K562 (cell line): ENCODE measurements around the gene ARHGAP26. TPM values are rescaled to one million over a fixed set of nuclear protein-coding genes. Genes with fewer than 3 reads are reported as not detected.

Experiments used
- GATAD2B ChIP-seq: fragments of 450-650 bp; IDR thresholded peaks from 2 replicates; pipeline ENCODE4 v1.6.1; 2017; ENCODE audit warnings: mild to moderate bottlenecking, borderline replicate concordance
- HDAC6 ChIP-seq: IDR thresholded peaks from 2 replicates; pipeline ENCODE4 v1.6.1; 2012; ENCODE audit warnings: low read depth, mild to moderate bottlenecking, control low read depth, inconsistent platforms, low read length, moderate library complexity
- SAFB ChIP-seq: fragments of 200-400 bp; formaldehyde crosslinking; IDR thresholded peaks from 2 replicates; pipeline ENCODE4 v1.6.1; 2017; ENCODE audit warnings: low read depth, low read length, borderline replicate concordance
- SRSF9 ChIP-seq: fragments of 200-400 bp; formaldehyde crosslinking; IDR thresholded peaks from 2 replicates; pipeline ENCODE4 v1.6.1; 2017; ENCODE audit warnings: low read depth, low read length, borderline replicate concordance
- ZNF121 ChIP-seq: sonication (generic); formaldehyde crosslinking; conservative IDR thresholded peaks from 2 replicates; pipeline ENCODE4 v1.8.0; 2022; ENCODE audit warnings: missing genetic modification reagents
- polyA plus RNA-seq, 8 experiments: library from polyadenylated mRNA; depleted of rRNA in 4 of 8; stranded (reverse) in 5 of 8; unstranded in 3 of 8; fragments of >200 nt; fragmentation: Nextera tagmentation in 2 of 8; fragmentation: Illumina TruSeq in 1 of 8; extraction: Ambion mirVana in 2 of 8; extraction: Trizol in 1 of 8; gene quantifications; 2 replicates each; pipeline versions ENCODE4 v1.2.1 to v1.2.3, GENCODE V29; 2011 to 2014; ENCODE audit warnings: inconsistent platforms in 1 of 8, missing spikeins in 1 of 8
- total RNA-seq, 7 experiments: library from RNA; depleted of rRNA in 6 of 7; stranded (reverse); fragments of >200 nt in 6 of 7; fragmentation: Illumina TruSeq in 2 of 7; extraction: Trizol in 2 of 7; gene quantifications; 2 replicates each; pipeline versions ENCODE4 v1.2.1 to v1.2.3, GENCODE V29; 2011 to 2021; ENCODE audit warnings: low replicate concordance in 1 of 7
- TF ChIP-seq, protein P1 (sequence below), 2 experiments: fragments of 450-650 bp; formaldehyde crosslinking in 1 of 2; IDR thresholded peaks; 2 replicates each; pipeline versions ENCODE4 v1.4.0 to v1.6.1; 2014 to 2020; ENCODE audit warnings: mild to moderate bottlenecking in 2 of 2, borderline replicate concordance in 1 of 2, low read depth in 1 of 2
- TF ChIP-seq, protein P2 (sequence below): fragments of 450-650 bp; IDR thresholded peaks from 2 replicates; pipeline ENCODE4 v1.6.1; 2017; ENCODE audit warnings: antibody characterized with exemption
- TF ChIP-seq, protein P3 (sequence below): fragments of 250-450 bp; sonication (Bioruptor Pico); IDR thresholded peaks from 2 replicates; pipeline ENCODE4 v1.4.0; 2020

The ARHGAP26 gene
- total and polyA plus RNA-seq, 9 of the 15 experiments (the other 6 are each of a cell fraction or from before 2014, with no cell fraction given), result 0.13 to 1.1 (median 0.55) TPM

DNA sequence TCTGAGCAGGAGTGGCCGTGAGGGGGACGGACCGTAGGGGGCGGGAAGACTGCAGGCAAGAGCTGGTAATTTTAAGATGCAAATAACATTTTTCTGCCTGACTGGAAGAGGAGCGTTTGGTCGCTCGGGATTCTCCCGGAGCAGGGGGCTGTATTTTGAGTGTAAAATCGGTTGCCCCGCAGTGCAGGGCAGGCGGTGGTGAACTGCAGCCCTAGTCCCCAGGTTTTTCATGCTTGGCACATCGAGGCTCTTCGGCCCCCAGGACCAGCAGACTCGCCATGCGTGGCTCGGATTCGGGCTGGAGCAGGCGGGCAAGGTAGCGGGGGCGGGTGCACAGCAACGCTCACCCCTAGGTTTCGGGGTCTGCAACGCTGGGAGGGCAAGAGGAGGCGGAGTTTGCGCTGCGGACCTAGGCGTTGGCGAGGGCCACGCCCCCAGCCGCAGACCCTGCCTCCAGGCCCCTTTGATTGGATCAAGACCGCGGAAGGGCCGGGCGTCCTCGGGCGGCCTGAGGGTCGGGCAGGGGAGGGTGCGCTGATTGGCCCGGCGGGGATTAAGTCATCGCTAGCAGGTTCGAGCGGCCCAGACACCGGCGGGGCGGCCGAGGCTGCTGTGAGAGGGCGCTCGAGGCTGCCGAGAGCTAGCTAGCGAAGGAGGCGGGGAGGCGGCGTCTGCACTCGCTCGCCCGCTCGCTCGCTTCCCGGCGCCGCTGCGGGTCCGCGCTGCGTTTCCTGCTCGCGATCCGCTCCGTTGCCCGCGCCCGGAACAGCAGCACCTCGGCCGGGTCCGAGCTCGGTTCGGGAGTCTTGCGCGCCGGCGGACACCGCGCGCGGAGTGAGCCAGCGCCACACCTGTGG is at the start of gene ARHGAP26 (continued):
- TF ChIP-seq, protein P1, sequence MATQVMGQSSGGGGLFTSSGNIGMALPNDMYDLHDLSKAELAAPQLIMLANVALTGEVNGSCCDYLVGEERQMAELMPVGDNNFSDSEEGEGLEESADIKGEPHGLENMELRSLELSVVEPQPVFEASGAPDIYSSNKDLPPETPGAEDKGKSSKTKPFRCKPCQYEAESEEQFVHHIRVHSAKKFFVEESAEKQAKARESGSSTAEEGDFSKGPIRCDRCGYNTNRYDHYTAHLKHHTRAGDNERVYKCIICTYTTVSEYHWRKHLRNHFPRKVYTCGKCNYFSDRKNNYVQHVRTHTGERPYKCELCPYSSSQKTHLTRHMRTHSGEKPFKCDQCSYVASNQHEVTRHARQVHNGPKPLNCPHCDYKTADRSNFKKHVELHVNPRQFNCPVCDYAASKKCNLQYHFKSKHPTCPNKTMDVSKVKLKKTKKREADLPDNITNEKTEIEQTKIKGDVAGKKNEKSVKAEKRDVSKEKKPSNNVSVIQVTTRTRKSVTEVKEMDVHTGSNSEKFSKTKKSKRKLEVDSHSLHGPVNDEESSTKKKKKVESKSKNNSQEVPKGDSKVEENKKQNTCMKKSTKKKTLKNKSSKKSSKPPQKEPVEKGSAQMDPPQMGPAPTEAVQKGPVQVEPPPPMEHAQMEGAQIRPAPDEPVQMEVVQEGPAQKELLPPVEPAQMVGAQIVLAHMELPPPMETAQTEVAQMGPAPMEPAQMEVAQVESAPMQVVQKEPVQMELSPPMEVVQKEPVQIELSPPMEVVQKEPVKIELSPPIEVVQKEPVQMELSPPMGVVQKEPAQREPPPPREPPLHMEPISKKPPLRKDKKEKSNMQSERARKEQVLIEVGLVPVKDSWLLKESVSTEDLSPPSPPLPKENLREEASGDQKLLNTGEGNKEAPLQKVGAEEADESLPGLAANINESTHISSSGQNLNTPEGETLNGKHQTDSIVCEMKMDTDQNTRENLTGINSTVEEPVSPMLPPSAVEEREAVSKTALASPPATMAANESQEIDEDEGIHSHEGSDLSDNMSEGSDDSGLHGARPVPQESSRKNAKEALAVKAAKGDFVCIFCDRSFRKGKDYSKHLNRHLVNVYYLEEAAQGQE (IDR thresholded peaks at IDR 0.05; ENCODE audit: borderline replicate concordance), result no peak
- TF ChIP-seq, protein P1 (CRISPR knock-in tag; IDR thresholded peaks at IDR 0.05; ENCODE audit: low read depth), result no peak
- no peak for TF ChIP-seq ZNF121 (CRISPR knock-in tag)
- TF ChIP-seq, protein P2, sequence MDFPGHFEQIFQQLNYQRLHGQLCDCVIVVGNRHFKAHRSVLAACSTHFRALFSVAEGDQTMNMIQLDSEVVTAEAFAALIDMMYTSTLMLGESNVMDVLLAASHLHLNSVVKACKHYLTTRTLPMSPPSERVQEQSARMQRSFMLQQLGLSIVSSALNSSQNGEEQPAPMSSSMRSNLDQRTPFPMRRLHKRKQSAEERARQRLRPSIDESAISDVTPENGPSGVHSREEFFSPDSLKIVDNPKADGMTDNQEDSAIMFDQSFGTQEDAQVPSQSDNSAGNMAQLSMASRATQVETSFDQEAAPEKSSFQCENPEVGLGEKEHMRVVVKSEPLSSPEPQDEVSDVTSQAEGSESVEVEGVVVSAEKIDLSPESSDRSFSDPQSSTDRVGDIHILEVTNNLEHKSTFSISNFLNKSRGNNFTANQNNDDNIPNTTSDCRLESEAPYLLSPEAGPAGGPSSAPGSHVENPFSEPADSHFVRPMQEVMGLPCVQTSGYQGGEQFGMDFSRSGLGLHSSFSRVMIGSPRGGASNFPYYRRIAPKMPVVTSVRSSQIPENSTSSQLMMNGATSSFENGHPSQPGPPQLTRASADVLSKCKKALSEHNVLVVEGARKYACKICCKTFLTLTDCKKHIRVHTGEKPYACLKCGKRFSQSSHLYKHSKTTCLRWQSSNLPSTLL, result no peak
- no peak for TF ChIP-seq SRSF9
- no peak for TF ChIP-seq SAFB
- TF ChIP-seq GATAD2B, result no peak
- TF ChIP-seq HDAC6, result no peak
- TF ChIP-seq, protein P3, sequence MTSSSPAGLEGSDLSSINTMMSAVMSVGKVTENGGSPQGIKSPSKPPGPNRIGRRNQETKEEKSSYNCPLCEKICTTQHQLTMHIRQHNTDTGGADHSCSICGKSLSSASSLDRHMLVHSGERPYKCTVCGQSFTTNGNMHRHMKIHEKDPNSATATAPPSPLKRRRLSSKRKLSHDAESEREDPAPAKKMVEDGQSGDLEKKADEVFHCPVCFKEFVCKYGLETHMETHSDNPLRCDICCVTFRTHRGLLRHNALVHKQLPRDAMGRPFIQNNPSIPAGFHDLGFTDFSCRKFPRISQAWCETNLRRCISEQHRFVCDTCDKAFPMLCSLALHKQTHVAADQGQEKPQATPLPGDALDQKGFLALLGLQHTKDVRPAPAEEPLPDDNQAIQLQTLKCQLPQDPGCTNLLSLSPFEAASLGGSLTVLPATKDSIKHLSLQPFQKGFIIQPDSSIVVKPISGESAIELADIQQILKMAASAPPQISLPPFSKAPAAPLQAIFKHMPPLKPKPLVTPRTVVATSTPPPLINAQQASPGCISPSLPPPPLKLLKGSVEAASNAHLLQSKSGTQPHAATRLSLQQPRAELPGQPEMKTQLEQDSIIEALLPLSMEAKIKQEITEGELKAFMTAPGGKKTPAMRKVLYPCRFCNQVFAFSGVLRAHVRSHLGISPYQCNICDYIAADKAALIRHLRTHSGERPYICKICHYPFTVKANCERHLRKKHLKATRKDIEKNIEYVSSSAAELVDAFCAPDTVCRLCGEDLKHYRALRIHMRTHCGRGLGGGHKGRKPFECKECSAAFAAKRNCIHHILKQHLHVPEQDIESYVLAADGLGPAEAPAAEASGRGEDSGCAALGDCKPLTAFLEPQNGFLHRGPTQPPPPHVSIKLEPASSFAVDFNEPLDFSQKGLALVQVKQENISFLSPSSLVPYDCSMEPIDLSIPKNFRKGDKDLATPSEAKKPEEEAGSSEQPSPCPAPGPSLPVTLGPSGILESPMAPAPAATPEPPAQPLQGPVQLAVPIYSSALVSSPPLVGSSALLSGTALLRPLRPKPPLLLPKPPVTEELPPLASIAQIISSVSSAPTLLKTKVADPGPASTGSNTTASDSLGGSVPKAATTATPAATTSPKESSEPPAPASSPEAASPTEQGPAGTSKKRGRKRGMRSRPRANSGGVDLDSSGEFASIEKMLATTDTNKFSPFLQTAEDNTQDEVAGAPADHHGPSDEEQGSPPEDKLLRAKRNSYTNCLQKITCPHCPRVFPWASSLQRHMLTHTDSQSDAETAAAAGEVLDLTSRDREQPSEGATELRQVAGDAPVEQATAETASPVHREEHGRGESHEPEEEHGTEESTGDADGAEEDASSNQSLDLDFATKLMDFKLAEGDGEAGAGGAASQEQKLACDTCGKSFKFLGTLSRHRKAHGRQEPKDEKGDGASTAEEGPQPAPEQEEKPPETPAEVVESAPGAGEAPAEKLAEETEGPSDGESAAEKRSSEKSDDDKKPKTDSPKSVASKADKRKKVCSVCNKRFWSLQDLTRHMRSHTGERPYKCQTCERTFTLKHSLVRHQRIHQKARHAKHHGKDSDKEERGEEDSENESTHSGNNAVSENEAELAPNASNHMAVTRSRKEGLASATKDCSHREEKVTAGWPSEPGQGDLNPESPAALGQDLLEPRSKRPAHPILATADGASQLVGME, result no peak
